ENCODE data around the gene KIAA1217.

The KIAA1217 gene

GRCh38 chr10:24596217-24596930 lies 387.4 kb downstream of the KIAA1217 start:
- Histone ChIP-seq H3K9ac (ENCODE audit: low read length in 2 of 2) (no peak overlapping the region), H3K27ac (ENCODE audit: low read length) (no peak overlapping the region), H3K4me1 (ENCODE audit: control insufficient read depth, insufficient read depth, low read length) (no peaks in the 10 kb centered on the region), H3K4me3 (ENCODE audit: low read length in 2 of 2) (no peak overlapping the region), H3K9me3 (ENCODE audit: control insufficient read depth in 2 of 2, low read length in 2 of 2) (no peaks in the 10 kb centered on the region), H3K27me3 (ENCODE audit: control insufficient read depth in 1 of 2, insufficient read depth in 2 of 2, low read length in 2 of 2) (no peaks in the 10 kb centered on the region), H3K36me3 (ENCODE audit: control insufficient read depth in 2 of 2, insufficient read depth in 2 of 2, low read length in 2 of 2) (peaks cover 41 to 44% of the 10 kb centered on the region in 2 donors)

GRCh38 chr10:24597426-24597825 lies 388.5 kb downstream of the KIAA1217 start:
- Histone ChIP-seq H3K4me1 (ENCODE audit: control insufficient read depth, insufficient read depth, low read length) (no peaks in the 10 kb centered on the region), H3K4me3 (ENCODE audit: low read length in 2 of 2) (no peak overlapping the region), H3K9ac (ENCODE audit: low read length in 2 of 2) (no peak overlapping the region), H3K27ac (ENCODE audit: low read length) (no peak overlapping the region), H3K36me3 (ENCODE audit: control insufficient read depth in 2 of 2, insufficient read depth in 2 of 2, low read length in 2 of 2) (peaks cover 38 to 39% of the 10 kb centered on the region in 2 donors), H3K27me3 (ENCODE audit: control insufficient read depth in 1 of 2, insufficient read depth in 2 of 2, low read length in 2 of 2) (no peaks in the 10 kb centered on the region), H3K9me3 (ENCODE audit: control insufficient read depth in 2 of 2, low read length in 2 of 2) (no peaks in the 10 kb centered on the region)
